DMS153 treated with DMSO at 0.1 percent for 48 hours (cell line): ENCODE data around the gene TRIM14.
"Not testable (repeated sequence)": the region's sequence is repeated elsewhere in the genome, so short reads cannot be mapped to it uniquely, and the experiment has no call there.

ENCODE experiments used
- DNase-seq: peaks from one replicate; lab custom pipeline; 2025; ENCODE audit not compliant: unreplicated experiment; lab: John Stamatoyannopoulos, UW

The TRIM14 gene

DNA sequence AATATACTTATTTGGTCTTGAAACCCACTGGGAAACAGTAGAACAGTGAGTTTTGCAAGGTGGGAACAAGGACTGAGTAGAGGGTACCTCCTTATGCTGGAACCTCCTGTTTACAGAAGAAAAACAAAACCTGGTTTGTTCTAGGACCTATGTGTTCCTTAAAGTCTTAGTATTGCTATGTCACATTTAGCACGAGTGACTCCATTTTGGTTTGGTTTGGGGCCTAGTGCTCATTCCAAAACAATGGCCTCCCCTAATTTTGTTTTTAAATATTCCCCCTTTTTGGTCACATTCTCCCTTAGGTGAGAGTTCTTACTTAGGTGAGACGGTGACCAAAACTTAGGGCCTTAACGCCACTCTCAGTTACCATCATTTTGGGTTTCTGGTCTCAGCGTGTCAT is 68.7 kb downstream of the TRIM14 start:
- DNase-seq = no peak

DNA sequence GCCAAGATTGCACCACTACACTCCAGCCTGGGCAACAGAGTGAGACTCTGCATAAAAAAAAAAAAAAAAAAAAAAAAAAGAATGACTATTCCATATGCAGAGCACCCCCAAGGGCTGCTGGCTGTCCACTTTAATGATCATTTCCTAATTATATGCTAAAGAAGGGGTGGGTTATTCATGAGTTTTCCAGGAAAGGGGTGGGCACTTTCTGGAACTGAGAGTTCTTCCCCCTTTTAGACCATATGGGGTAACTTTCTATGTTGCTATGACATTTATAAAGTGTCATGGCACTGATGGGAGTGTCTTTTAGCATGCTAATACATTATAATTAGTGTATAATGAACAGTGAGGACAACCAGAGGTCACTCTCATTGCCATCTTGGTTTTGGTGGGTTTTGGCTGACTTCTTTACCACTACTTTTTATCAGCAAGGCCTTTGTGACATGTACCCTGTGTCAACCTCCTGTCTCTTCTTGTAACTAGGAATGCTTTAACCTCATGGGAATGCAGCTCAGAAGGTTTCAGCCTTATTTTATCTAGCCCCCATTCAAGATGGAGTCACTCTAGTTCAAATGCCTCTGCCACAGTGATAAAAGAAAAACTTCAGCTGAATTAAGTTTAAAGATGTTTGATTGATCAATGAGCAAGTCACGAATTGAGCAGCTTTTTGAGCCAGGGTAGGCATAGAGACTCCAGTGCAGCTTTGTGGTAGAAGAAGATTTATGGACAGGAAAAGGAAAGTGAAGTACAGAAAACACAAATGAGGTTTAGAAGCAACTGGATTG is 69.5 kb downstream of the TRIM14 start:
- DNase-seq = no peak

DNA sequence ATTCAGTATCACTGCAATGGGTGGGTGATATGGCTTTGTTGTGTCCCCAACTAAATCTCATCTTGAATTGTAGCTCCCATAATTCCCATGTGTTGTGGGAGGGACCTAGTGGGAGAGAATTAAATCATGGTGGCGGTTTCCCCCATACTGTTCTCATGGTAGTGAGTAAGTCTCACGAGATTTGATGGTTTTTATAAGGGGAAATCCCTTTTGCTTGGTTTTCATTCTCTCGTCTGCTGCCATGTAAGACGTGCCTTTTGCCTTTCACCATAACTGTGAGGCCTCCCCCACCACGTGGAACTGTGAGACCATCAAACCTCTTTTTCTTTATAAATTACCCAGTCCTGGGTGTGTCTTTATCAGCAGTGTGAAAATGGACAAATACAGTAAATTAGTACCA is 72.0 kb downstream of the TRIM14 start:
- DNase-seq = no peak

DNA sequence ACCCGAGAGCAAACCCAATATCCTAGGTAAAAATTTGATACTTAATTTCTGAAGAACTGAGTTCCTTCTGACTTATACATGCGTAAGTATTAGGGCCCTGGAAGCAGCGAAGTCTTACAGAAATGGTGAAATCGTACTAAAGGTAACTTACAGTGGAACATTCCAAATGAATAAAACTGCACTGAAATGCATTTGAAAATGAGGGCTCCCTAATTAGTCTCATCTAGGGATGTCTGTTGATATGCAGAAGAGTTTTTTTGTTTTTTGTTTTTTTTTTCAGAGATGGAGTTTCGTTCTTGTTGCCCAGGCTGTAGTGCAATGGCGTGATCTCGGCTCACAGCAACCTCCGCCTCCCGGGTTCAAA is 72.9 kb downstream of the TRIM14 start:
- DNase-seq = no peak

DNA sequence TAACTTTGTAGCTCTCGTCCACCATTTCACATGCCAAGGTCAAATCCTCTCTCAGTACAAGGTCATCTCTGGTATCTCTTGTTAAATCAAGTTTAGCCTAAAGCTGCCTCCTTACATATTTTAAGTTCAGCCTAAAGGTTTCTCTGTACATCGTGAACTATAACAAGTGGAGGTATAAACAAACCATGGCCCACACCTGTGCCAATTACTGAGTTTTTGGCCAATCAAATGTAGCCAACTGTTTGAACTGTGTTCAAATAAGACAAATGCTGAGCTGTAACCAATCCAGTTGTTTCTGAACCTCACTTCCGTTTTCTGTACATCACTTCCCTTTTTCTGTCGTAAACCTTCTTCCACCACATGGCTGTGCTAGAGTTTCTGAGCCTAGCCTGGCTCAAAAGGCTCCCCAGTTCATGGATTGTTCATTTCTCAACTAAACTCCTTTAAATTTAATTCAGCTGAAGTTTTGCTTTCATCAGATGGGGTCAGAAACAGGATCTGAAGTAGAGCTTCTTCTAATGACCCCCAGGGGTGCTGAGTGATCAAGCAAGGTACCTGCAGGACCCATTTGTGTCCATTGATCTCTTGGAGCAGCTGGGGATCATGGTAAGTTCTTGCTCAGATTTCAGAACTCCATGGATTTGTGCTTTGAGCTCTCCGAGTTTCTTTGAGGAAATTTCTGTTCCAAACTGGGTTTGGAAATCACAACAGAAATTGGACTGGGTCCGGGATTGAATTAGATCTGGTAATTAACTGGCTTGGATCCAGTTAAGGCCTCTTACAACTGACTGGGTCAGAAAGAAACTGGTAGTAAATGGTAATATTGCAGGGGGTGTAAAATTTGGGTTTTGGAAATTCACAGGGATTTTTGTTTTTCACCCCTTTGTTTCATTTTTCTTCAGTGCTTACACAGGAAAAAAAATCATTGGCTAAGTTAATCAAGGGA is 73.5 kb downstream of the TRIM14 start:
- no peak for DNase-seq

DNA sequence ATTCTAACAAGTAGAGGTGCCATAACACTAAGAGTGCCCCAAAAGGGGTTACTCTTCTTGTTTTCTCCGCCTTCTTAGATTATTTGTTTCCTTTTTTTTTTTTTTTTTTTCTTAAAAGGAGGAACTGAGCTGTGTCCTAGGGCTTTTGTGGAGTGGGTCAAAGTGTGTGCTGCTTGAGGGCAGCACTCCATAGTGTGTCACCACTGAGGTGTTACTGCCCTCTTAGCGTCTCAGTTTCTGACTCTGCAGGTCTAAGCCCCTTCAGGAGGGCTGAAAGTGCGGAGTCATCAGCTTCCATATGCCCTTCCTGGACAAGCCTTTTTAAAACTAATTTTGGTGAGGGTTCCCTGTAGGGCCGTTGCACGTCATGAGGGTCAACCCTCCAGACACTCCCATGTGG is 75.1 kb downstream of the TRIM14 start:
- no peak for DNase-seq

DNA sequence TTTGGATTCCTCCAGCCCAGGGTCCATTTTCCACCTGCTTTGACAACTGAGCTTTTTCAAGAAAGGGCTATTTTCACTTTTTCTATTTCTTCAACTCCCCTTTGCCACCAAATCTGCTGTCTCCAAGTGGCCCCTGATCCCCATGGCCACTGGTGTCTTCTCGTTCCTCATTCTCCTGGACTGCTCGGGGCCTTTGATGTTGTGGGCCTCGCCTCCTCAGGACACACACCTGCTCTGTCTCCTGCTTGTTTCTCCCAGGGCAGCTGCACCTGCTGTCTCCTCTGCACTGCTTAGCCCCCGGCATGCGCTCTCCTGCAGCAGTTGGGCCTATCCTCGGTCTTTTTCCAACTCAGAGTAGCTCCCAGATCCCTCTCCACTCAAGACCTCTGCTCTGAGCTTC is 78.8 kb downstream of the TRIM14 start:
- no peak for DNase-seq

DNA sequence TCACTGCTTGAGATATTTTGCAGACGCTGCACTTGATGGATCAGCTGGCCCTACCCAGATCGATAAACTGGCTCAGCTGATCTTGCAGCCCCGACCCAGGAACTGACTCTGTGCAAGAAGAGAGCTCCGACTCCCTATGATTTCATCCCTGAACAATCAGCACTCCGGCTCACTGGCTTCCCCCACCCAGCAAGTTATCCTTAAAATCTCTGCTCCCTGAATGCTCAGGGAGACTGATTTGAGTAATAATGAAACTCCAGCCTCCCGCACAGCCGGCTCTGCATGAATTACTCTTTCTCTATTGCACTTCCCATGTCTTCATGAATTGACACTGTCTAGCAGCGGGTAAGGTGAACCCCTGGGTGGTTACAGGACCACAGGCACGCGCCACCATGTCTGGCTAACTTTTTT is 79.4 kb downstream of the TRIM14 start:
- no peak for DNase-seq

DNA sequence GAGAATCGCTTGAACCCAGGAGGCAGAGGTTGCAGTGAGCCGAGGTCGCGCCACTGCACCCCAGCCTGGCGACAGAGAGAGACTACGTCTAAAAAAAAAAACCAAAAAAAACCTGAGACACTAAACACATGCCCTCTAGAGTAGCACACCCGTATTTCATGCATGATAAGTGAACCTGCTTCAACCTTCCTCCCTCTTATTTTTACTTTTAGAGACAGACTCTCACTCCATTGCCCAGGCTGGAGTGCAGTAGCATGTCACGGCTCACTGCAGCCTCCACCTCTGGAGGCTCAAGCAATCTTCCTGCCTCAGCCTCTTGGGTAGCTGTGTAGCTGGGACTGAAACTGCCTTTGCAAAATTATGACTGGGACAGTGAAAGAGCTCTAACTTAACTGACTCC is 80.1 kb downstream of the TRIM14 start:
- no peak for DNase-seq

DNA sequence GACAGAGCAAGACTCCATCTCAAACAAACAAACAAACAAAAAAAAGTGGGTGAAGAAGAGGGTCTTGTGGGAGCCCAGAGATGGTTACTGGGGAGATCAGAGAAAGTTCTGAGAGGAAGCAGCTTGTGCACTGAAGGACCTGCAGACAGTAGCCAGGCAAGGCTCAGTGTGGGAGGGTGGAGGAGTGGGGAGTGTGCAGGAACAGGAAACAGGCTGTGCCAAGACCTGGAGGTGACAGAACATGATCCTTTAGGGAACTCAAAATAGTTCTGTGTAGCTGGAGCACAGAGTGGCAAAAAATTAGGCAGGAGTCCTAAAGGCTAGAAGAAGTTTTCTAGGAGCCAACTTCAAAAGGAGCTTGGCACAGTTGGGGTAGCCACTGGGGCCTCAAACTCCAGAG is 81.7 kb downstream of the TRIM14 start:
- no peak for DNase-seq

DNA sequence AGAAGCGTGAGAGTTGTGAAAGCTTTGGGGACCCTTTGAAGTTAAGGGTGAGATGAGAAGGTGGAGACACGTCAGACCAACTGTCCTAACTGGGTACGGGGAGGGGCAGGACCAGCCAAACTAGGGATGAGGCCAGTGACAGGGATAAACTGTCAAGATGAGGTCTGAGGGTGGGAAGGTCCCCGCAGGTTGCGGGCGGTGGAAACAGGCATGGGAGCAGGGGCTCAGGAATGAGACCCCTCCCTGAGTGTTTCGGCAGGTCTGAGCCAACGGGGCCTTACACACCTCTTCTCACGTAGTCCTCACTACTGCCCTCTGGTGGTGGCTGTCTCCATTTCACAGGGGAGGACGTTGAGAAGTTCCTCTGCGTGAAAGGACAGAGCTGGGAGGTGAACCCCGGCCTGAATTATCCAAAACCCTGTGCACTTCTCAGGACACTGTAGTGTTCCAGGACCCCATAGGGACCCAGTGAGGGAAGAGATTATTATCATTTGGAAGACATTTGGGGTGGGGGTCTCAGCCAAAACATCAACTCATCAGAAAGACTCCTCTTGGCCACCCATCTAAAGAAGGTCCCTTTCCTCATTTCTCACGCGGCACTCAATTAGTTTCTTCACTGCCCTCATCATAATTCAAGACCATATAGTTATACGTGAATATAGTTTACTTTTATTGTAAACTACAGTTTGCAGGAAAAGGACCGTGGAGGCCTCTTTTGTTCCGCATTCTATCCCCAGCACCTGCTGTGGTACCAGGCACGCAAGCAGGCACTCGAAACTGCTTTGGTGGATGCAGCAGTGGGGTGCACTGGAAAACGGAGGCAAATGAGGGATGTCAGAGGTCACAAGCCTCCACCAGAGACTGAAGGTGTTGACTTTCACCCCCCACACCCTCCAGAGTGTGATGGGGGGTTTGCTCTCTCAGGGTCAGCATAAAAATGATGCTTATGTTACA is 84.2 kb downstream of the TRIM14 start:
- peak; percentile 48 for DNase-seq

DNA sequence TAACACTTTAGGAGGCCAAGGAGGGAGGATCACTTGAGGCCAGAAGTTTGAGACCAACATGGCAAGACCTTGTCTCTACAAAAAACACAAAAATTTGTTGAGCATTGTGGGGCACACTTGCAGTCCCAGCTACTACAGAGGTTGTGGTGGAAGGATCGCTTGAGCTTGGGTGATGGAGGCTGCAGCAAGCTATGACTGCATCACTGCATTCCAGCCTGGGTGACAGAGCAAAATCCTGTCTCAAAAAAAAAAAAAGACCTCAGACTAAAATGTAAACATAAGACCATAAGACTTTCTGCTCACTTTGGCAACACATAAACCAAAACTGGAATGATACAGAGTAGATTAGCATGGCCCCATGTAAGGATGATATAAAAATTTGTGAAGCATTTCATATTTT is 87.1 kb downstream of the TRIM14 start:
- no peak for DNase-seq

DNA sequence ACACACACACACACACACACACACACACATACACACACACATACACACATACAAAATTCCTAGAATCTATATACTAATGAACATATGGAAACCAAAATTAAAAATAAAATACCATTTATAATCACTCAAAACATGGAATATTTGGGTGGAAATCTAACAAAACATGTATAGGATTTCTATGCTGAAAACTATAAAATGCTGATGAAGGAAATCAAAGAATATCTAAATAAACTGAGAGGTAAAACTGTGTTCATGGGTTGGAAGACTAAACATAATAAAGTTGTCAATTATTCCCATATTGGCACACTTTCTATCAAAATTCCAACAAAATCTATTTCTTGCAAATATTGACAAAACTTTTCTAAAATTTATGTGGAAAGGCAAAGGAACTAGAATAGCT is 87.9 kb downstream of the TRIM14 start:
- DNase-seq = no peak

DNA sequence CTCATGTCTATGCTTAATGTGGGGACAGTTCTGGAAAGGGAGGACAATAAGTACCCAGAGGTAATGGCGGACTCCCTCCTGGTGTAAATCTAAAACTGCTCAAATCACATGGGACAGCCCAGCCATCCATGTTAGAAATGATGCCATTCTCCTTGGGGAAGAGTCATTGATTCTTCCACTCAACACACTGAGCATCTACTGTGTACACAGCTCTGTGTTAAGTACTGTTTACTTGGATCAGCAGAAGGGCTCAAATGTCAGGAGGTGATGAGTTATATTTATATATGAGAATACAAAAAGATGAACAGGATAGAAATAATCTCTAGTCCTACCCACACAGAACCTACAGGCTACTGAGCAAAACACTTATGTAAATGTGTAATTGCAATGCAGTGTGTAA is 94.3 kb downstream of the TRIM14 start:
- no peak for DNase-seq

DNA sequence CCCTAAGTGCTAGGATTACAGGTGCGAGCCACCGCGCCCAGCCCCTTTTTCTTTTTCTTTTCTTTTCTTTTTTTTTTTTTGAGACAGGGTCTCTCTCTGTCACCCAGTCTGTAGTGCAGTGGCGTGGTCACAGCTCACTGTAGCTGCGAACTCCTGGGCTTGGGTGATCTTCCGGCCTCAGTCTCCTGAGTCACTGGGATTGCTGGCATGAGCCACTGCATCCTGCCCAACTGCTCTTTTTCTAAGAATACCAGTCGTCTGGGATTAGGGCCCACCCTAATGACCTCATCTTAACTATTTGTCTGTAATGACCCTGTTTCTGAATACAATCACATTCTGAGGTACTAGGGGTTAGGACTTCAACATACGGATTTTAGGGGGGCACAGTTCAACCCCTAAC is 96.6 kb downstream of the TRIM14 start:
- no peak for DNase-seq

DNA sequence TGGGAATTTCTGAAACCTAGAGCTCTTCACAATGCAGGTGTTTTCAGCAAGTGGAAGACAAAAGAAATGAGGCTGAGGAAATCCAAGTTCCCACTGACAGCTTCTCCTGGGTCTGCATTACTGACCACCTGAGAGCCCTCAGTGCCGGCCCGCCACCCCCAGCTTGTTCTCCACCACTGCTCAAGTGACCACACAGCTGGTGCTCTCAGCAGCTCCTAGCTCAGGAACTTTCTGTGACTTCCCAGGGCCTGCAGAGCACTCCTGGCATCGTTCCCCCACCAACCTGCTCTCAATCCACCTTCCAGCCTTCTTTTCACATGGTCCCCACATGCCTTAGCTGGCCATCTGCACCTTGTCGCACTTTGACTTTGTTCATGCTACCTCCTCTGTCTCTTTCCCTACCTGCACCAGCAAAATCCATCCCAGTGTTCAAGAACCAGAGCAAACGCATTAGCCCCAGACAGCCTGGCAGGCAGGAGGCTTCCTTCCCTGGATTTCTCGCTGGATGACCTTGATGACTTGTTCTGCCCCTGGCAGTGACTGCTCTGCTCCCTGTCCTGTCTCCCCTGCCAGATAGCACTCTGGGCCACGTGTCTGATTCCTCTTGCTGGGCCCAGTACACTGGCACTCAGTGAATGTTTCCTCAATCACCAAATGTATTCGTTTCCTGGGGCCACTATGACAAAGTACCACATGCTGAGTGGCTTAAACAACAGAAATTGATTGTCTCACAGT is 97.5 kb downstream of the TRIM14 start:
- no peak for DNase-seq

DNA sequence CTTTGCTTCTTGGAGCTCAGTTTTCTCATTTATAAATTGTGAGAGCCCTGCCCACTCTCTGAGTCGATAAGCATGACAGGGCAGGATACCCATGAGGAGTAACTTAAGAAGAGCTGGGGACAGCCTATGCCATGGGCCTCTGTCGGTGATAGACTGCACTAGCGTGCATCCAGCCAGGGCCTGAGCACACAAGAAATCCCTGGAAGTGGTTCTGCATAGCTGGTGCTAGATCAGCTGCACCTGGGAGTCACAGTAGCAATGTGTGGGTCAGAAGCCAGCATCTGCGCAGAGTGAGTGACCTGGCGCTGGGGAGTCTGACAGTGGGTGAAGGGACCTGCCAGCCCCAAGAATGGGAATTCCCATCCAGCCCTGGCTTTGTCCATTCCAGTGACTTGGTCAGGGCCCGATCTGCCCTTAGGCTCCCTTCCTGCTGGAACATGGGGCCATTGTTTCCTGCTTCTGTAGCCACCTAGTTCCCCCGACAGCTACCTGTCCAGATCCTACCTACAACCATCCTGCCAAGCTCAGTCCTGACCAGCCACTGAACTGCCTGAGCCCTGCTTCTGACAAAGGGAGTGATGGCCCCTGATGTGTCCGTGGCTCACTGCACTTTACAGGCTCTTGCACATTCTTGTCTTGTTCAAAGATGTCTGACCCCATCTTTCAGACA is 98.4 kb downstream of the TRIM14 start:
- DNase-seq = no peak

DNA sequence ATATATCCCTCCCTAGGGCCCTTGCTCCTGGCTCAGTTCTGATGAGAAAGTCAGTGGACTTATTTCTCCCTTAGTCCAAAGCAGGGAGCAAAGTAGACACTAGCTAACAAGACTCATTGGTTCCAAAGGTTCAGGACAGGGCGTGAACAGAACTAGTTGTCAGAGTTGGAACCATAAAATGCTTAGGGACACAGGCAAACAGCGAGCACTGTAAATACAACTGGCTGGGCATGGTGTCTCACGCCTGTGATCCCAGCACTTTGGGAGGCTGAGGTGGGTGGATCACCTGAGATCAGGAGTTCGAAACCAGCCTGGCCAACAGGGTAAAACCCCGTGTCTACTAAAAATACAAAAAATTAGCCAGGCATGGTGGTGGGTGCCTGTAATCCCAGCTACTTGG is 99.2 kb downstream of the TRIM14 start:
- DNase-seq = not testable (repeated sequence)
